Pancreas (tissue), 10 donors: ENCODE measurements around the gene RPA1. TPM values are rescaled to one million over a fixed set of nuclear protein-coding genes. Genes with fewer than 3 reads are reported as not detected.
A peak's percentile ranks its signal among the peaks of the same experiment; 100 is the strongest.

Source experiments
- ATAC-seq, 4 donors: fragments of 200-7000 bp; cut with Tn5 transposase; one replicate each; pipeline versions ENCODE4 v1.8.0 to v1.9.1; 2020; ENCODE audit warnings: mild to moderate bottlenecking in 4 of 4, moderate library complexity in 4 of 4
- DNase-seq, 6 donors: peaks; one replicate each; pipeline ENCODE4 v3.0.0-alpha.2; 2020
- FAIRE-seq: peaks from 2 replicates; lab custom pipeline; 2012; peaks lifted over from hg19 to GRCh38; lab: Jason Lieb, UNC
- H3K27ac ChIP-seq, 4 donors: fragments of 200-600 bp; sonication (generic); 1 replicate in 3 of 4; 2 replicates in 1 of 4; pipeline versions ENCODE4 v1.5.0 to v1.8.0; 2020
- H3K27me3 ChIP-seq, 4 donors: fragments of 200-600 bp; one replicate each; pipeline ENCODE4 v1.8.0; 2021
- H3K36me3 ChIP-seq, 3 donors: fragments of 200-600 bp; sonication (generic) in 1 of 3; one replicate each; pipeline versions ENCODE4 v1.5.0 to v1.8.0; 2020 to 2021
- H3K4me1 ChIP-seq, 3 donors: fragments of 200-600 bp; one replicate each; pipeline ENCODE4 v1.8.0; 2021
- H3K4me3 ChIP-seq, 4 donors: fragments of 200-600 bp; sonication (generic) in 2 of 4; one replicate each; pipeline versions ENCODE4 v1.5.0 to v1.8.0; 2020 to 2021
- H3K9me3 ChIP-seq, 4 donors: fragments of 200-600 bp; one replicate each; pipeline ENCODE4 v1.8.0; 2021
- WGBS, 2 donors: extraction: QIAGEN DNeasy Blood & Tissue Kit; methylation state at CpG; one replicate each; pipeline ENCODE4 v1.1.7; 2013; 5-methylcytosine and 5-hydroxymethylcytosine counted together
- intact Hi-C, 3 donors: fragments of 100-400 bp; cut with DNase I; formaldehyde crosslinking; loops; one replicate each; pipeline versions ENCODE4 v1.11.1 to v1.14.2; 2022
- polyA plus RNA-seq, 2 donors: library from polyadenylated mRNA; stranded (reverse); fragments of 200-250 nt; gene quantifications; one replicate each; pipeline ENCODE4 v1.2.3, GENCODE V29; 2013
- total RNA-seq, 6 donors: library from RNA; stranded (reverse); fragmentation: NEBNext Ultra II Directional in 4 of 6; extraction: Animal tissue kit (Norgen Biotek cat#: 25700) in 4 of 6; gene quantifications; one replicate each; pipeline versions ENCODE4 v1.2.1 to v1.2.4, GENCODE V29; 2021 to 2023
- TF ChIP-seq, protein P1 (sequence below), 4 donors: fragments of 200-600 bp; sonication (generic) in 3 of 4; IDR thresholded peaks; one replicate each; pipeline versions ENCODE4 v1.5.0 to v1.8.0; 2021; ENCODE audit warnings: antibody characterized with exemption in 4 of 4
- donor health status: healthy with polysubstance abuse.
- donor health status: DM: no; HTN: no; CAD: no; lungs with moderate emphysema.
- donor health status: DM: no; HTN: no; CAD: no.
- donor health status: control.
- donor health status: control.
- donor health status: Bipolar disorder and iron deficiency.
- donor health status: DM: yes; HTN: yes; CAD: no.
- donor health status: DM: no; HTN: no; CAD: no.
- donor health status: DM: no; HTN: no; CAD: no.
- donor health status: DM: yes; HTN: yes; CAD: no.

RPA1 gene
- total and polyA plus RNA-seq, 8 donors, result 6.5 to 43.9 (median 36.1) TPM

GRCh38 chr17:1861391-1862010, 31.7 kb downstream of the RPA1 start:
- Histone ChIP-seq H3K27me3 (no peaks in the 10 kb centered on the region), H3K36me3 (no peaks in the 10 kb centered on the region), H3K27ac (no peak overlapping the region), H3K9me3 (no peaks in the 10 kb centered on the region), H3K4me3 (no peak overlapping the region), H3K4me1 (no peaks in the 10 kb centered on the region)
- WGBS, 2 donors, result 91 to 93% methylated on average over 16 of the region's 16 CpGs
- DNase-seq (no peak), ATAC-seq (no peak), FAIRE-seq (no peak)
- intact Hi-C loops, result loop anchor here in 1 of 3 donors (10.0 kb wide), 1 partner anchor 137 kb away; the partner anchor contains the start of gene WDR81
- TF ChIP-seq, protein P1, sequence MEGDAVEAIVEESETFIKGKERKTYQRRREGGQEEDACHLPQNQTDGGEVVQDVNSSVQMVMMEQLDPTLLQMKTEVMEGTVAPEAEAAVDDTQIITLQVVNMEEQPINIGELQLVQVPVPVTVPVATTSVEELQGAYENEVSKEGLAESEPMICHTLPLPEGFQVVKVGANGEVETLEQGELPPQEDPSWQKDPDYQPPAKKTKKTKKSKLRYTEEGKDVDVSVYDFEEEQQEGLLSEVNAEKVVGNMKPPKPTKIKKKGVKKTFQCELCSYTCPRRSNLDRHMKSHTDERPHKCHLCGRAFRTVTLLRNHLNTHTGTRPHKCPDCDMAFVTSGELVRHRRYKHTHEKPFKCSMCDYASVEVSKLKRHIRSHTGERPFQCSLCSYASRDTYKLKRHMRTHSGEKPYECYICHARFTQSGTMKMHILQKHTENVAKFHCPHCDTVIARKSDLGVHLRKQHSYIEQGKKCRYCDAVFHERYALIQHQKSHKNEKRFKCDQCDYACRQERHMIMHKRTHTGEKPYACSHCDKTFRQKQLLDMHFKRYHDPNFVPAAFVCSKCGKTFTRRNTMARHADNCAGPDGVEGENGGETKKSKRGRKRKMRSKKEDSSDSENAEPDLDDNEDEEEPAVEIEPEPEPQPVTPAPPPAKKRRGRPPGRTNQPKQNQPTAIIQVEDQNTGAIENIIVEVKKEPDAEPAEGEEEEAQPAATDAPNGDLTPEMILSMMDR (IDR thresholded peaks at IDR 0.05), result no peak

GRCh38 chr17:1865252-1866037, 35.6 kb downstream of the RPA1 start:
- TF ChIP-seq, protein P1 (IDR thresholded peaks at IDR 0.05), result peak; percentile 20 to 62 (median 41)
- Histone ChIP-seq H3K4me1 (no peaks in the 10 kb centered on the region), H3K27ac (no peak overlapping the region), H3K4me3 (no peak overlapping the region), H3K9me3 (no peaks in the 10 kb centered on the region), H3K27me3 (no peaks in the 10 kb centered on the region), H3K36me3 (no peaks in the 10 kb centered on the region)
- intact Hi-C loops, result loop anchor here in 1 of 3 donors (10.0 kb wide), 1 partner anchor 141 kb away; the partner anchor contains the start of gene WDR81
- WGBS, 2 donors, result 52 to 57% methylated on average over 17 of the region's 17 CpGs
- ATAC-seq, result peak in 3 of 4 donors; percentile 81 to 82 (median 81)
- DNase-seq, result peak in 3 of 6 donors; percentile 11 to 41 (median 20)
- peak; percentile 63 for FAIRE-seq

GRCh38 chr17:1867307-1867706, 37.5 kb downstream of the RPA1 start:
- no peaks in the 10 kb centered on the region for H3K9me3 ChIP-seq
- no peak overlapping the region for H3K27ac ChIP-seq
- intact Hi-C loops, result loop anchor here in 1 of 3 donors (10.0 kb wide), 1 partner anchor 143 kb away; the partner anchor contains the start of gene WDR81
- H3K27me3 ChIP-seq, result no peaks in the 10 kb centered on the region
- 63 to 65% methylated on average over 3 of the region's 3 CpGs for WGBS, 2 donors
- H3K4me3 ChIP-seq, result no peak overlapping the region
- H3K36me3 ChIP-seq, result peaks cover 0 to 3% (median 0%) of the 10 kb centered on the region in 3 donors
- DNase-seq, result no peak
- H3K4me1 ChIP-seq, result no peaks in the 10 kb centered on the region
- TF ChIP-seq, protein P1 (IDR thresholded peaks at IDR 0.05), result no peak
- no peak for FAIRE-seq
- no peak for ATAC-seq

- no peaks in the 10 kb centered on the region for H3K27me3 ChIP-seq
- DNase-seq (no peak), ATAC-seq (no peak), FAIRE-seq (no peak)
- no peaks in the 10 kb centered on the region for H3K4me1 ChIP-seq
- intact Hi-C loops, result loop anchor here in 1 of 3 donors (10.0 kb wide), 1 partner anchor 143 kb away; the partner anchor contains the start of gene WDR81
- no peak overlapping the region for H3K27ac ChIP-seq
- H3K36me3 ChIP-seq, result peaks cover 0 to 4% (median 0%) of the 10 kb centered on the region in 3 donors
- WGBS, 2 donors, result 89 to 91% methylated on average over 8 of the region's 8 CpGs
- no peaks in the 10 kb centered on the region for H3K9me3 ChIP-seq
- H3K4me3 ChIP-seq, result no peak overlapping the region
- TF ChIP-seq, protein P1 (IDR thresholded peaks at IDR 0.05), result no peak
These were observed 38.3 kb downstream of the RPA1 start for GRCh38 chr17:1868090-1868489.
